Epithelial cell of esophagus (primary cell): ENCODE results near the gene CD244.
A peak's percentile ranks its signal among the peaks of the same experiment; 100 is the strongest.

ENCODE experiments used
- DNase-seq: peaks from one replicate; pipeline ENCODE4 v3.0.0; 2010; ENCODE audit warnings: low read depth
- H3K4me3 ChIP-seq: 2 replicates; pipeline ENCODE4 v1.5.1; 2011; ENCODE audit warnings: mild to moderate bottlenecking, low read length, control low read depth
- TF ChIP-seq, protein P1 (sequence below): IDR thresholded peaks from 2 replicates; pipeline ENCODE4 v1.5.1; 2011; ENCODE audit warnings: low read depth, mild to moderate bottlenecking, low read length, control low read depth, inconsistent platforms; ENCODE audit not compliant: insufficient read depth; ENCODE audit errors: missing control alignments

The CD244 gene

DNA sequence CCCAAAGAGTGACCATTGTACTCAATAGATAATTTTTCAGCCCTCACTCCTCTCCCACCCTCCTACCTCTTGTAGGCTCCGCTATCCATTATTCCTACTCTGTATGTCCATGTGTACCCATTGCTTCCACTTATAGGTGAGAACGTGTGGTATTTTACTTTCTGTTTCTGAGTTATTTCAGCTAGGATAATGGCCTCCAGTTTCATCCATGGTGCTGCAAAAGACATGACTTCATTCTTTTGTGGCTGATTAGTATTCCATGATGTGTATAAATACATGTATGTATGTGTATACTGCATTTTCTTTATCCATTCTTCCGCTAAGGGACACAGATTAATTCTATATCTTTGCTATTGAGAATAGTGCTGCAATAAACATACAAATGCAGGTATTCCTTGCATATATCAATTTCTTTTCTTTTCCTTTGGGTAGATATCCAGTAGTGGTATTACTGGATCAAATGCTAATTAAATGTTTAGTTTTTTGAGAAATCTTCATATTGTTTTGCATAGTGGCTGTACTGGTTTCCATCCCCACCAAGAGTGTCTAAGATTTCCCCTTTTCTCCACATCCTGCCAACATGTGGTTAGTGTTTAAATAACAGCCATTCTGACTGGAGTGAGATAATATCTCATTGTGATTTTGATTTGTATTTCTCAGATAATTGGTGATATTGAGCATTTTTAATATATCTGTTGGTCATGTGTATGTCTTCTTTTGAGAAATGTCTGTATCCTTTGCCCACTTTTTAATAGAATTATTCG, 61.9 kb downstream of the CD244 start:
- TF ChIP-seq, protein P1, sequence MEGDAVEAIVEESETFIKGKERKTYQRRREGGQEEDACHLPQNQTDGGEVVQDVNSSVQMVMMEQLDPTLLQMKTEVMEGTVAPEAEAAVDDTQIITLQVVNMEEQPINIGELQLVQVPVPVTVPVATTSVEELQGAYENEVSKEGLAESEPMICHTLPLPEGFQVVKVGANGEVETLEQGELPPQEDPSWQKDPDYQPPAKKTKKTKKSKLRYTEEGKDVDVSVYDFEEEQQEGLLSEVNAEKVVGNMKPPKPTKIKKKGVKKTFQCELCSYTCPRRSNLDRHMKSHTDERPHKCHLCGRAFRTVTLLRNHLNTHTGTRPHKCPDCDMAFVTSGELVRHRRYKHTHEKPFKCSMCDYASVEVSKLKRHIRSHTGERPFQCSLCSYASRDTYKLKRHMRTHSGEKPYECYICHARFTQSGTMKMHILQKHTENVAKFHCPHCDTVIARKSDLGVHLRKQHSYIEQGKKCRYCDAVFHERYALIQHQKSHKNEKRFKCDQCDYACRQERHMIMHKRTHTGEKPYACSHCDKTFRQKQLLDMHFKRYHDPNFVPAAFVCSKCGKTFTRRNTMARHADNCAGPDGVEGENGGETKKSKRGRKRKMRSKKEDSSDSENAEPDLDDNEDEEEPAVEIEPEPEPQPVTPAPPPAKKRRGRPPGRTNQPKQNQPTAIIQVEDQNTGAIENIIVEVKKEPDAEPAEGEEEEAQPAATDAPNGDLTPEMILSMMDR: no peak
- no peak for DNase-seq
- H3K4me3 ChIP-seq: no peak overlapping the region

DNA sequence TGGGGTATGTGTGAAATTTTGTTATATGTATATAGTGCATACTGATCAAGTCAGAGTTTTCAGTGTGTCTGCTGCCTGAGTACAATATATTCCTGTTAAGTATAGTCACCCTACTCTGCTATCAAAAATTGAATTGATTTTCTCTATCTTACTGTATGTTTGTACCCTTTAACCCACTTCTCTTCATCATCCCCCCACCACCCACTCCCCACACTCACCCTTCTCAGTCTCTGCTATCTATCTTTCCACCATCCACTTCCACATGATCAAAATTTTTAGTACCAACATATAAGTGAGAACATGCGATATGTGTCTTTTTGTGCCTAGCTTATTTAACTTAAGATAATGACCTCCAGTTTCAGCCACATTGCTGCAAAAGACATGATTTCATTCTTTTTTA, 62.5 kb downstream of the CD244 start:
- no peak for DNase-seq
- H3K4me3 ChIP-seq: no peak overlapping the region
- TF ChIP-seq, protein P1: no peak

DNA sequence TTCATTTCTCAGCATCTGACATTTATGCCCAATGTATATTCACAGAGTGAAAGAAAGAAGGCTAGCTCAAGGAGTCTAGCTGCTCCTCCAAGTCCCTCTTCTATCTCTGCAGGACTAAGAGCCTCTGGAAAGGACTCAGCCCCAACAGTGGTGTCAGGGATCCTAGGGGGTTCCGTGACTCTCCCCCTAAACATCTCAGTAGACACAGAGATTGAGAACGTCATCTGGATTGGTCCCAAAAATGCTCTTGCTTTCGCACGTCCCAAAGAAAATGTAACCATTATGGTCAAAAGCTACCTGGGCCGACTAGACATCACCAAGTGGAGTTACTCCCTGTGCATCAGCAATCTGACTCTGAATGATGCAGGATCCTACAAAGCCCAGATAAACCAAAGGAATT, 63.0 kb downstream of the CD244 start:
- H3K4me3 ChIP-seq: no peak overlapping the region

DNA sequence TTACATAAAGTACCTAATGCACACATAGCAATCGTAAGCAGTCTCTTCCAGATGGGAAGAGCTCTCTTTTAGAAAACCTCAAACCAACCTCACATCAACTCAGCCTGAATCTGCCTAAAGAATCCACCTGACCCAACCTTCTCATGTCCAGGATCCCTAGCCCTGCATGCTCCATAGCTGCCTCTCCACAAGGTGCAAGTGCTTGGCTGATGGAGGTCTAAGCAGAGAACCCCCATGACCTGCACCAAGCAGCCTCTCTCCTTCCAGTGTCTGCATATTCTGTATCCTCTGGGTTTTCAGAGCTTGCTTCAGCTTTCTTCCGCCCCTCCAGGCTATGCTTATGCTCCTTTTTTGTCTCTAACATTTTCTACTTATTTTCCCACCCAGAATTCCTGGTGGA, 64.2 kb downstream of the CD244 start:
- DNase-seq: no peak
- no peak overlapping the region for H3K4me3 ChIP-seq
- TF ChIP-seq, protein P1: no peak

More for the DNA sequence above, 63.0 kb downstream of the CD244 start:
- DNase-seq: no peak
- TF ChIP-seq, protein P1: no peak

DNA sequence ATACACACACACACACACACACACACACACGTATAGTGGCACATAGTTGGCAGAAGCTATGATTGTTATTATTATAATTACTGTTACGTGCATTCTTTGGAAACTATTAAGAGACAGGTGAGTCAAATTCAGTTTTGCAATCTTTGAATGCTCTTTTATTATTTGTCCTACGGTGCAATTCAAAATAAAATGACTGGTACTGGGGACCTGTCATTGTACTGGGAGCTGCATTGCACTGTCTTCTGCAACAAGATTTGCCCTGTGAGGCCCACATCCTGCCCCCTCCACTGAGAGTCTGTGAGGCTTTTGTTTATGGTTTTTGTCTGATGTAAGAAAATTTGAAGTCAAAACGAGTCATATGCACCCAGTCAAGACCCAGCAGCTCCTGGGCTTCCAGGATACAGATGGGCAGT, 64.8 kb downstream of the CD244 start:
- TF ChIP-seq, protein P1: no peak
- DNase-seq: peak; percentile 82
- no peak overlapping the region for H3K4me3 ChIP-seq

DNA sequence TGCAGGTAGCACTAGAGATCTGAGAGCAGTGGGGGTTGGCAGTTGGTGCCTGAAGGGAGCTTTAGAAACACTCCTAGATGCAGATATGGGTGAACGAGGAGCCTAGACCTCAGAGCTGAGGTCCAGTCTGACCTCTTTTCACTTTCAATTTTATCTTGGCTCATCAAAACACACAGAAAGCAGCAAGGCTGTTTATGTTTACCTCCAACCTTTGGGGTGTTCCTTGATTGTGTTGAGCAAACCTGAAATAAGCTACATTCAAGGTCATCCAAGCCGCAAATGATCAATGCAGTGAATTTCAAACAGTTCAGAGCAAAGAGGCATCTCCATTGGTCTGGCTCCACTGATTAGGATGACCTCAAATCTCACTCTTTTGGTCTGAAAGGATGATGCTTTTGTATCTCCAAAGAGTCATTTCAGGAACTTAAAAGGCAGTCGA, 65.4 kb downstream of the CD244 start:
- TF ChIP-seq, protein P1: no peak
- no peak overlapping the region for H3K4me3 ChIP-seq
- no peak for DNase-seq

DNA sequence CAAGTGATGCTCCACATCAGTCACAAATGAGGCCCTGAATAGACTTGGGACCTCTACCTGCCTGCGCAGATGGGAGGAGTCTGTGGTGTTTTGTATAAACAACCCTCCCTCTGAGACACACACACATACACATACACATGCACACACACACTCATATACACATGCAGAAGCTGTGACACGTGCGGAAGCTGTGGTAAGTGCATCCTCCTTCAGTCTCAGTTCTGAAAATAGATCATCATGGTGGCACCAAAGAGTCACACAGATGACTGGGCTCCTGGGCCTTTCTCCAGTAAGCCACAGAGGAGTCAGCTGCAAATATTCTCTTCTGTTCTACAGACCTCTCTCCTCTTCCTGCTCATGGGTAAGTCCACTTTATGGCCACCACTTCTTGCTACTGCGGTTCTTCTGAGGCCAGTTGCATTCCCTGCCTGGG, 66.7 kb downstream of the CD244 start, which contains the start of gene LY9:
Gene LY9, plus strand, starts transcription at position 224 of the 433 bp plus-strand sequence. Its CDS starts 14 bp downstream, at position 238.
- TF ChIP-seq, protein P1: no peak
- no peak within 1 kb of the TSS for H3K4me3 ChIP-seq
- no peak for DNase-seq
